ENCODE measurements around the gene SLC29A1. TPM values are rescaled to one million over a fixed set of nuclear protein-coding genes. Genes with fewer than 3 reads are reported as not detected.

SLC29A1 gene
- total and polyA plus RNA-seq, 2 of the 8 experiments (the other 6 are each of a cell fraction or from before 2014, with no cell fraction given), result 187 to 558 TPM

GRCh38 chr6:44265007-44265721, 41.8 kb downstream of the SLC29A1 start, which contains the start of gene NFKBIE:
TSS of gene NFKBIE (minus strand) at chr6:44265551. CDS start at chr6:44265346, 205 bp downstream.
- no peak within 1 kb of the TSS for H3K23ac ChIP-seq (ENCODE audit: insufficient read length)
- no peak within 1 kb of the TSS for H3K27ac ChIP-seq (ENCODE audit: low read depth, low read length)
- peaks cover 2 to 4% (median 2%) of the 10 kb centered on the region in 4 experiments; a peak in 2 of 8 replicates for H3K36me3 ChIP-seq (ENCODE audit: control insufficient read depth in 2 of 4, insufficient read depth in 4 of 4, low read length in 3 of 4)
- H3K79me2 ChIP-seq (ENCODE audit: control insufficient read depth in 1 of 2, insufficient read depth in 2 of 2, low read length in 2 of 2), result peaks cover 0 to 10% of the 10 kb centered on the region in 2 experiments; a peak in 1 of 4 replicates
- H4K5ac ChIP-seq (ENCODE audit: insufficient read length, low read depth, low read length), result no peak within 1 kb of the TSS
- POLR2A ChIA-PET (ENCODE audit: partially characterized antibody), result interaction anchor here (0.8 to 15.1 kb wide), 5 partner anchors 11 to 44 kb away, joined by 3 to 581 read pairs (median 3); partner anchors contain the start of genes HSP90AB1 and SLC35B2
- DNase-seq (ENCODE audit: low read depth in 1 of 2, low spot score in 2 of 2), result peak in 1 of 2 experiments; percentile 99
- no peak within 1 kb of the TSS for H2BK120ac ChIP-seq (replicated peaks; ENCODE audit: low read depth, low read length)
- no peak within 1 kb of the TSS for H2BK5ac ChIP-seq (ENCODE audit: low read depth, low read length)
- H4K8ac ChIP-seq (ENCODE audit: extremely low read depth, insufficient read depth, low read length), result no peak within 1 kb of the TSS; the same call in none of the 2 replicates
- no peaks in the 10 kb centered on the region for H3K9me3 ChIP-seq (ENCODE audit: insufficient read depth in 2 of 2, low read depth in 1 of 2, low read length in 1 of 2)
- no peak within 1 kb of the TSS for H2BK20ac ChIP-seq (ENCODE audit: low read length)
- peak within 1 kb of the TSS; percentile 50 to 91 for H3K4me2 ChIP-seq (ENCODE audit: insufficient read depth in 1 of 2, low read depth in 2 of 2, low read length in 2 of 2)
- peak within 1 kb of the TSS; percentile 58 for H4K91ac ChIP-seq (replicated peaks; ENCODE audit: insufficient read length, low read length)
- peaks cover 12 to 43% (median 21%) of the 10 kb centered on the region in 4 experiments for H3K4me1 ChIP-seq (replicated peaks in 1 of 4; ENCODE audit: control insufficient read depth in 3 of 4, insufficient read depth in 4 of 4, low read length in 3 of 4)
- peaks cover 1 to 5% of the 10 kb centered on the region in 2 experiments for H4K20me1 ChIP-seq (replicated peaks in 1 of 2; ENCODE audit: control insufficient read depth in 1 of 2, insufficient read depth in 2 of 2, low read length in 2 of 2)
- 0% methylated on average over 41 of the region's 72 CpGs; no CpG with 5 or more reads in 1 of the 2 experiments for WGBS, 2 experiments (ENCODE audit: extremely low coverage in 1 of 2, insufficient coverage in 1 of 2, insufficient read length in 1 of 2, insufficient replicate concordance in 2 of 2, low coverage in 1 of 2, low lambda C conversion rate in 2 of 2, missing lambda C conversion rate in 1 of 2)
- H3K79me1 ChIP-seq (ENCODE audit: low read depth, low read length), result peaks cover 7% of the 10 kb centered on the region; the same call in 1 of the 2 replicates
- H3K18ac ChIP-seq (ENCODE audit: extremely low read depth, low read length), result peak within 1 kb of the TSS; percentile 38; the same call in 1 of the 2 replicates
- no peak within 1 kb of the TSS for H3K4ac ChIP-seq (replicated peaks; ENCODE audit: insufficient read length, low read depth, low read length)
- peak within 1 kb of the TSS; percentile 29; the same call in 1 of the 2 replicates for H2BK15ac ChIP-seq (ENCODE audit: low read length)
- peak within 1 kb of the TSS; percentile 77; the same call in 1 of the 2 replicates for H2BK12ac ChIP-seq (ENCODE audit: low read depth, low read length)
- peak within 1 kb of the TSS; percentile 57 to 85 (median 76) for H3K4me3 ChIP-seq (ENCODE audit: extremely low read depth in 1 of 4, insufficient read depth in 2 of 4, low read depth in 3 of 4, low read length in 4 of 4)
- H2AFZ ChIP-seq (ENCODE audit: low read length), result no peak within 1 kb of the TSS
- H3K9ac ChIP-seq (replicated peaks in 1 of 4; ENCODE audit: extremely low read depth in 1 of 4, low read depth in 3 of 4, low read length in 3 of 4), result peak within 1 kb of the TSS; percentile 23 to 62 (median 48); a peak in 6 of 7 replicates
- no peak for FAIRE-seq
- peaks cover 0 to 3% (median 0%) of the 10 kb centered on the region in 4 experiments; a peak in 2 of 7 replicates for H3K27me3 ChIP-seq (replicated peaks in 1 of 4; ENCODE audit: control insufficient read depth in 3 of 4, extremely low read depth in 1 of 4, insufficient read depth in 3 of 4, low read length in 3 of 4)
- peaks cover 11% of the 10 kb centered on the region for H3K23me2 ChIP-seq (ENCODE audit: low read depth, low read length)
- peak within 1 kb of the TSS; percentile 48 for H3K56ac ChIP-seq (replicated peaks; ENCODE audit: insufficient read length, low read depth, low read length)
- H3K14ac ChIP-seq (ENCODE audit: insufficient read length), result no peak within 1 kb of the TSS
- CTCF ChIA-PET (ENCODE audit: partially characterized antibody), result interaction anchor here (0.7 to 19.0 kb wide), 6 partner anchors 10 to 177 kb away, joined by 3 to 330 read pairs (median 6); partner anchors contain the start of gene AARS2
- peak within 1 kb of the TSS; percentile 76; the same call in 1 of the 2 replicates for H2AK5ac ChIP-seq (ENCODE audit: low read depth, low read length)
- TF ChIP-seq MAX (IDR thresholded peaks at IDR 0.05) (0 out of 2 replicates have a peak, but pooled peaks have one; percentile 5), TAF1 (IDR thresholded peaks at IDR 0.05; ENCODE audit: low read depth, low read length) (peak; percentile 72), RAD21 (IDR thresholded peaks at IDR 0.05 in 1 of 2, conservative IDR thresholded peaks at IDR 0.05 in 1 of 2; ENCODE audit: low read depth in 2 of 2, low read length in 2 of 2) (peak in 1 of 2 experiments; percentile 34; a peak in 1 of 4 replicates), BACH1 (IDR thresholded peaks at IDR 0.05; ENCODE audit: low read length) (no peak), POLR2A (IDR thresholded peaks at IDR 0.05; ENCODE audit: control extremely low read depth in 1 of 2, low read depth in 2 of 2, low read length in 2 of 2) (peak in 1 of 2 experiments; percentile 64; a peak in 2 of 3 replicates), KDM4A (IDR thresholded peaks at IDR 0.05; ENCODE audit: low read depth, low read length, severe bottlenecking) (peak; percentile 74), BRCA1 (IDR thresholded peaks at IDR 0.05; ENCODE audit: low read depth, low read length) (no peak), SP1 (IDR thresholded peaks at IDR 0.05; ENCODE audit: low read depth, low read length) (0 out of 2 replicates have a peak, but pooled peaks have one; percentile 7), SIN3A (conservative IDR thresholded peaks at IDR 0.05 in 1 of 2, IDR thresholded peaks at IDR 0.05 in 1 of 2; ENCODE audit: low read depth in 1 of 2, low read length in 2 of 2) (0 out of 4 replicates have a peak, but pooled peaks have one; percentile 19 to 32), TBP (IDR thresholded peaks at IDR 0.05; ENCODE audit: low read depth, low read length) (0 out of 2 replicates have a peak, but pooled peaks have one; percentile 31)
